GM10847 (cell line): ENCODE results near the gene SYT3.

Experiments used
- POLR2A ChIP-seq: IDR thresholded peaks from 2 replicates; pipeline ENCODE4 v1.6.1; 2011; ENCODE audit not compliant: insufficient read length; ENCODE audit errors: extremely low read depth

SYT3 gene

GRCh38 chr19:50629801-50630200 lies 9.9 kb downstream of the SYT3 start:
- no peak for TF ChIP-seq POLR2A

GRCh38 chr19:50629194-50629593 lies 10.5 kb downstream of the SYT3 start:
- no peak for TF ChIP-seq POLR2A

GRCh38 chr19:50628551-50628950 lies 11.1 kb downstream of the SYT3 start:
- TF ChIP-seq POLR2A = no peak

- TF ChIP-seq POLR2A = no peak
Observed at GRCh38 chr19:50628146-50628545, 11.5 kb downstream of the SYT3 start.

GRCh38 chr19:50626795-50627194 lies 12.9 kb downstream of the SYT3 start:
- no peak for TF ChIP-seq POLR2A

GRCh38 chr19:50626011-50626410 lies 13.7 kb downstream of the SYT3 start:
- TF ChIP-seq POLR2A = no peak

GRCh38 chr19:50624949-50625600 lies 14.6 kb downstream of the SYT3 start:
- no peak for TF ChIP-seq POLR2A

- no peak for TF ChIP-seq POLR2A
Observed at GRCh38 chr19:50607874-50608785, 31.6 kb downstream of the SYT3 start.

- TF ChIP-seq POLR2A = no peak
Observed at GRCh38 chr19:50607388-50607787, 32.3 kb downstream of the SYT3 start.

- no peak for TF ChIP-seq POLR2A
Observed at GRCh38 chr19:50602935-50603334, 36.7 kb downstream of the SYT3 start.

GRCh38 chr19:50602496-50602895 lies 37.2 kb downstream of the SYT3 start:
- TF ChIP-seq POLR2A = no peak

GRCh38 chr19:50602089-50602422 lies 37.6 kb downstream of the SYT3 start:
- TF ChIP-seq POLR2A = no peak

- no peak for TF ChIP-seq POLR2A
Observed at GRCh38 chr19:50601407-50602088, 38.1 kb downstream of the SYT3 start.

- no peak for TF ChIP-seq POLR2A
Observed at GRCh38 chr19:50599427-50599826, 40.3 kb downstream of the SYT3 start.

GRCh38 chr19:50590191-50590590 lies 49.5 kb downstream of the SYT3 start:
- TF ChIP-seq POLR2A = no peak
